ENCODE results near the gene NINJ2.

NINJ2 gene

DNA sequence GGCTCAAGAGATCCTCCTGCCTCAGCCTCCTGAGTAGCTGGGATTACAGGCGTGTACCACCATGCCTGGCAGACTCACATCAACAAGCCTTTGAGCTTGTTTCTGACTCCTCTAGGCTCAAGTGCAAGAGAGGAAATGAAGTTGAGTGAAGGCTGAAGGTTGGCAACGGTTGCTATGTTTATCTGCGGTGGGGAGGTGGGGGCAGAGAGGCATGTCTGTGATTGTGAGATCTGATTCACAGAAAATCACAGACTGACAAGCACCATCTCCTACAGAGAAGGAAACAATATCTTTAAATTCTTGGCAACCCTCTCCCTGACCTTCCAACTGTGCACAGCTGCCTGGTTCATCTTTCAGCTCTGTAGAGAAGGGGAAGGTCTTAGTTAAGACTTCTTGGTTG lies 22.1 kb upstream of the NINJ2 start:
- TF ChIP-seq TEAD4 (IDR thresholded peaks at IDR 0.05) = peak; percentile 65
- TF ChIP-seq FOXM1 (IDR thresholded peaks at IDR 0.05; ENCODE audit: borderline replicate concordance, low read depth) = no peak
- TF ChIP-seq CREB1 (IDR thresholded peaks at IDR 0.05; ENCODE audit: low read depth) = no peak
- TF ChIP-seq, protein P1, sequence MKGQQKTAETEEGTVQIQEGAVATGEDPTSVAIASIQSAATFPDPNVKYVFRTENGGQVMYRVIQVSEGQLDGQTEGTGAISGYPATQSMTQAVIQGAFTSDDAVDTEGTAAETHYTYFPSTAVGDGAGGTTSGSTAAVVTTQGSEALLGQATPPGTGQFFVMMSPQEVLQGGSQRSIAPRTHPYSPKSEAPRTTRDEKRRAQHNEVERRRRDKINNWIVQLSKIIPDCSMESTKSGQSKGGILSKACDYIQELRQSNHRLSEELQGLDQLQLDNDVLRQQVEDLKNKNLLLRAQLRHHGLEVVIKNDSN (IDR thresholded peaks at IDR 0.05) = no peak
- peak; percentile 70; the same call in 1 of the 2 replicates for TF ChIP-seq EP300 (IDR thresholded peaks at IDR 0.05; ENCODE audit: borderline replicate concordance)
- no peak for TF ChIP-seq TAF1 (IDR thresholded peaks at IDR 0.05; ENCODE audit: low read depth)
- TF ChIP-seq TCF12 (IDR thresholded peaks at IDR 0.05; ENCODE audit: low read depth) = peak; percentile 67
- TF ChIP-seq CEBPB (IDR thresholded peaks at IDR 0.05) = peak; percentile 45
- no peak for TF ChIP-seq MAX (IDR thresholded peaks at IDR 0.05)
- TF ChIP-seq NFIC (IDR thresholded peaks at IDR 0.05) = peak; percentile 82
- TF ChIP-seq ZBTB7A (IDR thresholded peaks at IDR 0.05; ENCODE audit: low read depth) = no peak
- TF ChIP-seq EGR1 (IDR thresholded peaks at IDR 0.05) = no peak
- TF ChIP-seq RAD21 (IDR thresholded peaks at IDR 0.05; ENCODE audit: low read depth) = peak; percentile 6; the same call in 1 of the 2 replicates
- TF ChIP-seq YY1 (IDR thresholded peaks at IDR 0.05; ENCODE audit: low read depth) = no peak
- TF ChIP-seq REST (IDR thresholded peaks at IDR 0.05; ENCODE audit: low read depth) = no peak

GRCh38 chr12:684416-684815 lies 21.2 kb upstream of the NINJ2 start:
- TF ChIP-seq TAF1 (IDR thresholded peaks at IDR 0.05; ENCODE audit: low read depth) = no peak
- no peak for TF ChIP-seq EP300 (IDR thresholded peaks at IDR 0.05; ENCODE audit: borderline replicate concordance)
- TF ChIP-seq CREB1 (IDR thresholded peaks at IDR 0.05; ENCODE audit: low read depth) = no peak
- TF ChIP-seq ZBTB7A (IDR thresholded peaks at IDR 0.05; ENCODE audit: low read depth) = no peak
- no peak for TF ChIP-seq TEAD4 (IDR thresholded peaks at IDR 0.05)
- TF ChIP-seq REST (IDR thresholded peaks at IDR 0.05; ENCODE audit: low read depth) = no peak
- no peak for TF ChIP-seq MAX (IDR thresholded peaks at IDR 0.05)

DNA sequence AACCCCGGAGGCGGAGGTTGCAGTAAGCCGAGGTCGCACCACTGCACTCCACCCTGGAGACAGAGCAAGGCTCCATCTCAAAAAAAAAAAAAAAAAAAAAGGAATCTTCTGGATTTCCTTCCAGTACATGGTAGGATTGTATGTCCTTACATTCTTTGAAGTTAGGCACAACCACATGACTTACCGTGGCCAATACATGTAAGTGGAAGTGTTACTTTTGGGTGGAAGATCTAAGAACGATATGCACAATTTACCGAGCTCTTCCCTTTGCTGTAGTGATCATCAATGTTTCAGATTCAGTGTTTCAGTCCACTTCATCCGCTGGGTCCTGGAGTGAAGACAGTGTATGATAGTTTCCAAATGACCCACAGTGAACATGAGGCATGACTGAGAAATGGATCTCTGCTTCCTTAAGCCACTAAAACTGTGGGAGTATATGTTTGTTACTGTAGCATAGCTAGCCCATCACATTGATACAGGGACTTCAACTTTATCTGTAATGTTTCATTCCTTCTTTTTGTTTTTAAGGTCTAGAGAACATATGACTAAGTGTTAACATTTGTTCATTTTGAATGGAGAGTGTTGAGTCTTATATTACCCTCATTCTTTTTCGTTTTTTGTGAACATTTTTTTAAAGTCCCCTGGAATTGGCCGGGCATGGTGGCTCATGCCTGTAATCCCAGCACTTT lies 18.5 kb upstream of the NINJ2 start:
- TF ChIP-seq TAF1 (IDR thresholded peaks at IDR 0.05; ENCODE audit: low read depth) = no peak
- no peak for TF ChIP-seq FOXM1 (IDR thresholded peaks at IDR 0.05; ENCODE audit: borderline replicate concordance, low read depth)
- TF ChIP-seq CEBPB (IDR thresholded peaks at IDR 0.05) = no peak
- TF ChIP-seq EGR1 (IDR thresholded peaks at IDR 0.05) = no peak
- TF ChIP-seq, protein P1 (IDR thresholded peaks at IDR 0.05) = no peak
- no peak for TF ChIP-seq TEAD4 (IDR thresholded peaks at IDR 0.05)
- no peak for TF ChIP-seq TCF12 (IDR thresholded peaks at IDR 0.05; ENCODE audit: low read depth)
- no peak for TF ChIP-seq YY1 (IDR thresholded peaks at IDR 0.05; ENCODE audit: low read depth)
- no peak for TF ChIP-seq RAD21 (IDR thresholded peaks at IDR 0.05; ENCODE audit: low read depth)
- no peak for TF ChIP-seq ZBTB7A (IDR thresholded peaks at IDR 0.05; ENCODE audit: low read depth)
- TF ChIP-seq MAX (IDR thresholded peaks at IDR 0.05) = no peak
- no peak for TF ChIP-seq REST (IDR thresholded peaks at IDR 0.05; ENCODE audit: low read depth)
- TF ChIP-seq NFIC (IDR thresholded peaks at IDR 0.05) = no peak
- no peak for TF ChIP-seq EP300 (IDR thresholded peaks at IDR 0.05; ENCODE audit: borderline replicate concordance)
- no peak for TF ChIP-seq CREB1 (IDR thresholded peaks at IDR 0.05; ENCODE audit: low read depth)

All from Ishikawa (cell line).